Left renal cortex interstitium (tissue), 4 donors: ENCODE results near the gene LRMDA. TPM values are rescaled to one million over a fixed set of nuclear protein-coding genes. Genes with fewer than 3 reads are reported as not detected.

Experiments used
- DNase-seq, 4 donors: peaks; one replicate each; pipeline ENCODE4 v3.0.0-alpha.2; 2013; ENCODE audit warnings: low read depth in 4 of 4, low spot score in 2 of 4, missing footprints in 1 of 4
- polyA plus RNA-seq, 4 donors: library from polyadenylated mRNA; unstranded; fragments of 120-200 nt; gene quantifications; one replicate each; pipeline ENCODE4 v1.2.1, GENCODE V29; 2013; ENCODE audit not compliant: insufficient read length in 4 of 4

LRMDA gene
- polyA plus RNA-seq, 4 donors = 15.3 to 23.5 (median 21.1) TPM

GRCh38 chr10:75528392-75528791, 97.0 kb downstream of the LRMDA start:
- DNase-seq = no peak

- no peak for DNase-seq
Observed at GRCh38 chr10:75530299-75530698, 98.9 kb downstream of the LRMDA start.

- no peak for DNase-seq
Observed at GRCh38 chr10:75531571-75532031, 100.2 kb downstream of the LRMDA start.

GRCh38 chr10:75532253-75532924, 101.0 kb downstream of the LRMDA start:
- no peak for DNase-seq

DNA sequence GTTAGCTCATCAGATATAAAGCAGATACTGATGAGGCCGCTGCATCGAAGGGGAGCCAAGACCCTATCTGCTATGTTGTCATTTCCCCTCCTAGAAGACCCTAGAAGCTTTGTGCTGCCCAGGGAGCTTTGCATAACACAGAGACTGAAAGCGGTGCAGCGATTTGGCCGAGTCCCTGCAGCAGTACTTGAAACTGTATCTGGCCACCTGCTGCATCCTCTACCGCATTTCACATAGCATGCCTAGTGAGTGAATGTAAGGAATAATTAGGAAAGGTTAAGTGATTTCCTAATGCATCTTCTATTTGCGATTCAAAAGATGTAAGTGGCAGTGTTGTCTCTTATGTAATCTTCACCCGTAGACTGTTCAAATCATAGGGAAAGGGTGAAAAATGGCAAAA, 106.7 kb downstream of the LRMDA start:
- DNase-seq = no peak

DNA sequence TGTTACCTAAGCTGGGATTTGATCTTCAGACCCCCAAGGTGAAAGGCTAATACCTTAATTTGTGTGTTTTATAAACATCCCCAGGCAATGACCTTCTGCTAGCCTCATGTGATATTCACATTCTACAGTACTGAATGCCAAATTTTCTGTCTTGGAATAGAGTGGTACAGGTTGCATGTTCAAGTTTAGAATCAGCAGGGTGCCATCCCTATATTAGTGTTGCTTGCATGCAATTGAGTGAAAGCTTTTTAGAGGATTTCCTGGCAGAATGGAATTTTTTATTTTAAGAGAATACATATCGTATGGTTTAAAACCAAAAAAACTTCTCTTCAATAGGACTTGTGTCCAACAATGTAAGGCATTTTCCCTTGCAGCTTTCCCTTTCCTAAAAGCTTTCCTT, 107.3 kb downstream of the LRMDA start:
- no peak for DNase-seq

DNA sequence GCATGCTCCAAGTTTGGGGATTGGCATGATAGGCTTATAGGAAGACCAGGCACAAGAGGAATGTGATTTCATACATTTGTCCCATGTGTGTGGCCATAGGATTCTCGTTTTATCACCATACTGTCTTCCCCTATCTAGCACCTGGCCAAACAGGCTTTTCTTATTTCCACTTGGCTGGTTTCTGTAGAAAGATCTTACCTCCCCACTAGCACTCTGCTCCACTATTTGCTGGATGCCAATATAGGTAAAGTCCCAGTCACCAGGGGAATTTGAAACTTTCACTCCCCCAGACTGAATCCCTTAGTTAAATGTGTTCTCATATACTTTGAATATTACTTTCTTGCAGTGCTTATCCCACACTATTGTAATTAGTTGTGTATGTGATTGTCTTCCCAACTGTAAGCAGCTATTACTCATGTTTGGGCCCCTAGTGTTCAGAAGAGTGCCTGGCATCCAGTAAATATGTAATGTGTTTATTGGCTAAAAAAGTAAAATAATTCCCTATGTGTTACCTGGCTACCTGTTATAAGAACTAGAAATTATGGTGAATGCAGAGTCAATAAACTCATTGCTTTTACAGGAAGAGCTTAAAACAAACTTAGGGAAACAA, 109.0 kb downstream of the LRMDA start:
- DNase-seq = no peak

DNA sequence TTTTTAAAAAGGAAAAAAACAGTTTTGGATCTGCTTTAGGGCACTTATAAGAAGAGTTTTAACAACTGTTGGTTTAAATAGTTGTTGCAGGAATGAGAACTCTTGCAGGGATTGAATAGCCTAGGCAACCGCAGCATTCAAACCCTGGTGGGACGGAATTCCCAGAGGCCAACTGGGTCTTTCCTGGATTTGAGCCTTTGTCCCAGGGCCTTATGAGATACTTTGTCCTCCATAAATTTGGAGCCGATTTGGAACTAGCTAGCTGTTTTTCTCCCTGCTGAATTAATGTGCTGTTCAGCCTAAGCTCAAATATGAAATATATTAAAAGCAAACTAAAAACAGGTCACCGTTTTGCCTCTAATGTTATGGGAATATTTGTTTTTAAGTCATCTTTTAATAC, 109.6 kb downstream of the LRMDA start:
- no peak for DNase-seq

DNA sequence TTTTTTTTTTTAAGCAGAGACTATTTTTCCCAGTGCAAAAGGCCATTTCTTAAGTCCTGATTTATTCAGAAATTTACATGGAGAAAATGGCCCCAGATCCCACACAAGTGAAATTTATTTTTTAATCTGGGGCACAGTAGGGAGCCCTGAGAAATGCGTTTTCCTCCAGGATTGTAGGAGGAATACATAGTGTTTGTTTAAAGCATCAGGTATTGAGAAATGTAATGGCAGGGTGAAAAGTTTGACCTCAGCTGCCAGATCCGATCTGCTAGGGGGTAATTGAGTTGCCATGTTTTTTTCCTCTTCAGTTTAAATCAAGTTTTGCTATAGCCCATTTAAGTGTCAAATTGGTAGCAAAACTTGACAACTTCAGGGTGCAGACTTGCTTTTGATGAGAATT, 110.0 kb downstream of the LRMDA start:
- no peak for DNase-seq

DNA sequence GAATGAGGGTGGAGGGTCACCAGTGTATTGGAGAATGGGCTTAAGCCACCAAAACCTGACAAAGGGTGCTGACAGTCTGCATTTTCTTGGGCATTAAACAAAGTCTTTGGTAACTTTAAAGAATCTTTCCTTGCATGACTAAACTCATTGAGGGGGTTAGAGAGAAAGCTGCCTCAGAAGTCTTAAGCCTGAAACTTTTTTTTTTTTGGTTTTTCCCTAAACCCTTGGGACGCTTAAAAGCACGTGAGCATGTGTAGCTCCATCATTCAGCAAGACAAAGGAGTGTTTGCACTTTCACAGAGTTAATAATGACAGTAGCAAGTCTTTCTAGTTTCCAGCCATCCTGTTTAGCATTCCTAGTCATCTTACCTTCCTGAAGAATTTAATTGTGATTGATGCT, 110.7 kb downstream of the LRMDA start:
- DNase-seq = no peak

GRCh38 chr10:75542906-75543305, 111.5 kb downstream of the LRMDA start:
- no peak for DNase-seq

GRCh38 chr10:75544386-75544785, 113.0 kb downstream of the LRMDA start:
- DNase-seq = no peak

DNA sequence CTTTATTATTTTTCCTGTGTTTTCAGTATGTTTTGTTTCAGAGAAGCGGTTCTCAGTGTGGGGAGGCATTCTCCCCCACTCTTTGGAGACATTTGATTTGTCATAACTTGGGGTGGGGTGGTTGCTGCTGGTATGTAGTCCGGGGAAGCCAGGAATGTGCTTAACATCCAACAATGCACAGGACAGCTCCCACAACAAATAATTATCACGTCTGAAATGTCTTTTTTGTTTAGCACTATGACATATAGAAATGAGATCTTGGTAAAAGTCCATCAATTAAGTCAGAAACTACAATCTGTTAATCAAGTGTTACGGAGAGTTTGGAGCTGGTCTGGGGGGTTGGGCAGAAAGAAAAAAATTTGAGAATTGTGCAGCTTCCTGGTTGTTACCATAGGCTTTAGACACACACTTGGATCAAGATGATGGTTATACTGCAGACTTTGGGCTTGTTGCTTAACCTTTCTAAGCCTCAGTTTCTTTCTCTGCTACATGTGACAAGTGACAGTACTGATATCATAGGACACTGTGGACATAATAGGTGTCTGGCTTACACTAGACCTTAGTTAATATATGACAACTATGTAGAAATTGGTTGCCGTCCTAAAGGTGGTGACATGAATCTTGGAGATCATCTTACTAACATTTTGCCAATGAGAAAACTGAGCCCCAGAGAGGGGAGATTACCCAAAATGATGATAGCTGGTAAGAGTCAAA, 113.7 kb downstream of the LRMDA start:
- DNase-seq = no peak

DNA sequence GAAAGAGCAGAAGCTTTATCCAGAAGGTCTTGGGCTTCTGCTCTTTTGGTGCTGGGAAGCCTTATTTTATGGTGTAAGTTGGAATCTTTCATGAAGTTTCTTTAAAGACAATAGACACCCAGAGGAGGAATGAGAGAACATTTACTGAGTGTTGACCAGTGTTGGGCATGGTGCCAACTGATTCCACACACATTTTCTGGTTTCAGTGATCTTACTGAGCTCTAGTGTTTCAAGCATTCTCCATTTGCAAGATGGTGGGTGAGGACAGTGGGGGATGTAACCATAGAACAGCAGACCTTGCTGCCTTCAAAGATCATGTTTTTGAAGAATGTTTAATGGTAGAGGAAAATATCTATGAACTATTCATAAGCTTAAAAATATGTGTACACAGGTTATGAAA, 114.6 kb downstream of the LRMDA start:
- DNase-seq = no peak

DNA sequence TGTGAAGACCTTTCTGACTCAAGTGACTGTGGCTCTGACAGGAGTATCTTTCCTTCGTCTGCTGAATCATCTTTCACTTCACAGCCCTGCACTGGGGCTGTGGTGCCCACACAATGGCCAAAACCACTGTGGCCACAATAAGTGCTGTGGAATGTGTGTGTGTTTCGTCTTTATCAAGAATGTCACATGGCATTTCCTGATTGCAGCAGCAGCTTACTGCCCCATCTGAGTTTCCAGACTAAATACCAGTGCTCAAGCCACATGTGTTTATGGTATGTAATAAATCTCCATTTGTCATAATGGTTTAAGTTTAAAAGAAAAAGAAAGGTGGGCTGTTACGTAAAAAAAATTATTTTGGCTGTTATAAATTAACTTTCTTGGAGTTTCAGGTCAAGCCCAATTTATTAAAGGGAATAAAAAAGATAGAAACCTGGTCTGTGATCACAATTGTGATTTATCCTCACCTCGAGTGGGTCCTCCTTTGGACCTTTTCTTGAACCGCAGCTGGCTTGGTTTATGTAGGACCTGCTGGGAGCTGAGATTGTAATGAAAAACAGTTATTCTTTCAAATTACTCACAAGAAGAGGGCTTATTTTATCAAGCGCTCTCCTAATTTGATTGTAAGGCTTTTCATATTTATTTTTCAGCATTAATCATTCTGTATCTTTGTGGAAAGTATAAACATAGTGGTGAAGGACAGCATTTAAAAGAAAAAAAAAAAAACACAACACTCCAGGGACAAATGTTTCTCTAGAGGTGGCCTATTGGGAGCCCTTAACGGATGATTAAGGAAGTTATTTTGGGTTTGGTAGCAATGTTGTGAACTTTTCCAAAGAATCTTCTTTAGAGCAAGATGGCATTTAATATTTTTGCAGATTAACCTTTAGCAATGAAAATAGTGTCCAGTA, 116.2 kb downstream of the LRMDA start:
- no peak for DNase-seq

DNA sequence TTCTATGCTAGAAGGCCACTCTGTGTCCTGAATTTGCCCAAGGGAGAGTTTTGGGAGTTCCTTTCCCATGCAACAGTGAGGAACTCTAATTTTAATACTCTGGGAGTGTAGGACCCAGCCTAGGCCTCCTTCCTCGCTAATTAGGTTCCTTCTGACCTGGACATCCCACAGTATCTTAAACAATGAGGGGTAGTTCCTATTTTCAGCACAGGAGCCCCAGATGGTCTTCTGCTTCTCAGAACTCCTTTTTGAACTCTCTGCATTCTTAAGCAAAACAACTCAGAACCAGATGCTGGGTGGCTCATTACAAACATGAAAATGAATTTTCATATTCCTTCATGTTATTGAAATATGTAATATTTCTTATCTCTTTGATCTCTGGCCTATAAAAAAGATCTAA, 116.9 kb downstream of the LRMDA start:
- DNase-seq = no peak

DNA sequence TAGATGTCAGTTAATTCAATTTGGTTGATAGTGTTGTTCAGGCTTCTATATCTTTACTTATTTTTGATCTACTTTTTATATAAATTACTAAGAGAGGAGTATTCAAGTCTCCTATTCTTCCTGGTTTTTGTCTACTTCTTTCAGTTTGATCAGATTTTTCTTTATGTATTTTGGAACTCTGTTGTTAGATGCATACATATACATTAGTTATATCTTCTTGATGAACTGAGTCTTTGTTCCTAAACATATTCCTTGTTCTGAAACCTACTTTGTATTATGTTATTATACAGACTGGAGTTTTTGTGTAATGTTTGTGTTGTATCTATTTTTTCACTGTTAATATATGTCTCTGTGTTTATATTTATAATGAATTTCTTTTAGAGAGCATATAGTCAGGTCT, 118.8 kb downstream of the LRMDA start:
- DNase-seq = no peak

DNA sequence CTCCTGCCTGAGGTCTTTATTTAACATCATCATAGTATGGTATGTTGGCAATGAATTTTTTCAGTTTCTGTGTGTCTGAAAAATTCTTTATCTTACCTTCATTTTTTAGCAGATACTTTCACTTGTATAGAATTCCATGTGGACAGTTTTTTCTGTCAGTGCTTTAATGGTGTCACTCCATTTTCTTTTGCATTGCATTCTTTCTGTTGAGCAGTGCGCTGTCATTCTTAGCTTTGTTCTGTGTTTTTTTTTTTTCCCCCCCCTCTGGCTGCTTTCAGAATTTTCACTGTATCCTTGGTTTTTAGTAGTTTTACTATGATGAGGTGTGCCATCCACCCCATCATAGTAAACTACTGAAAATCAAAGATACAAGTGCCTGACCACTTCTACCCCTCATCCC, 120.7 kb downstream of the LRMDA start:
- no peak for DNase-seq

DNA sequence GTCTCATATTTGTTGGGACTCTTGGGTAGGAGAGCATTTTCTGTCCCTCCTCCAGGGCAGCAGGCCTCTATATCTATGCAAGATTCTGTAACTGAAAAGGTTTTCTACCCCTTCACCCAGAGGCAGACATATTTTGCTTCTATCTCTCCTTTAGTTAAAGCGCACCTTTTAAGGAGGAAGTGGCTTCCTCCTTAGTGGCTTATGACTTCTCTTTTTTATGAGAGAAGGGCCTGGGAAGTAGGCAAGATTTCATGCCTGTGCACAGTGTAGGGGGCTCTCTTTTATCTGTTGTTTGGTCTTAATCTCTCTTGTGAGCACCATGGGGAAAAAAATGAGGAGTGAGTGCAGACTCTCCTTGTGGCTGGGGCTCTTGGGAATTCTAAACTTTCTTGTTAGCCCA, 122.1 kb downstream of the LRMDA start:
- no peak for DNase-seq

DNA sequence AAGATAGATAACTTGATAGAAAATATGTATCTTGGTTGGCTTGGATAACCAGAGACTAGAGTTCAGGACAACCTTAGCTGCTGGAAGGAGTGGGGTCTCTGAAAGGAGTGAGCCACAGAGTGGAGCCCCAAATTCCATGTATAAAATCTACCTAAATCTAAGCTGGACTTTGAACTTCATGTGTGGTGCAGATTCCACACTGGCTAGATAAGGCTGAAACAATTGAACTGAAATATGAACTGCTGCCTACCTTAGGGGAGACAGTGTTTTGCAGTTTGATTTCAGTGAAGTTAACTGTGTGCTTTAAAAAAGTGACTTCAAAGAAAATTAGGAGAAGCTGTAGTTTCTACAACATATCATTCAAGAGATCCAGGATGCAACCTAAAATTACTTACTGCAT, 123.9 kb downstream of the LRMDA start:
- DNase-seq = no peak

GRCh38 chr10:75556320-75556719, 124.9 kb downstream of the LRMDA start:
- no peak for DNase-seq
